NCI-H1048 (cell line): ENCODE data around the gene PLPP1.
"Not testable (repeated sequence)": the region's sequence is repeated elsewhere in the genome, so short reads cannot be mapped to it uniquely, and the experiment has no call there.

ENCODE experiments used
- DNase-seq: peaks from one replicate; lab custom pipeline; 2025; lab: John Stamatoyannopoulos, UW

The PLPP1 gene

DNA sequence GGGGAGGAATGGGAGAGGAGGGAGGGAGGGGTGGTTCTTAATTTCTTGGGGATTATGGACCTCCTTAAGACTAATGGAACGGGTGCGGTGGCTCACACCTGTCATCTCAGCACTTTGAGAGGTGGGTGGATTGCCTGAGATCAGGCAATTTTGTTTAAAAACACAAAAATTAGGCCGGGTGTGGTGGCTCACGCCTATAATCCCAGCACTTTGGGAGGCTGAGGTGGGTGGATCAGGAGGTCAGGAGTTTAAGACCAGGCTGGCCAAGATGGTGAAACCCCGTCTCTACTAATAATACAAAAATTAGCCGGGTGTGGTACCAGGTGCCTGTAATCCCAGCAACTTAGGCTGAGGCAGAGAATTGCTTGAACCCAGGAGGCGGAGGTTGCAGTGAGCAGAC lies 30.8 kb downstream of the PLPP1 start:
- DNase-seq, result not testable (repeated sequence)

DNA sequence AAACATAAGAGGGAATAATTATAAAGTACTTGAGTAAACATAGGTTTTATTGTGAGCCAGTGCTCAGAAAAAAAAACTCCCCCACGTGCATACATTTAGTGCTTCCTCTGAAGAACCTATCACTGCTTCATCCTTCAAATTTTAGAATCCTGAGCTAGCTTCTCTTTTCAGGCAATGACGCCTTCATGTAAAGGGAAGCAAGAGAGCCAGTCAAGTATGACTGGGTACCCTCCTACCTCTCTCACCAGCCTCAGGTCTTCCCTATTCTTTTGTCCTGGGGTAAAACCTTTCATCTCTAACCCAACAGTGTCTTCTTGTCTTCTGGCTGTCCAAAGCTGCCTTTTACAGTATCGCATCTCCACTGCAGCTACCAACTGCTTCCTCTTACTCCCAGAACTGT lies 32.0 kb downstream of the PLPP1 start:
- no peak for DNase-seq

DNA sequence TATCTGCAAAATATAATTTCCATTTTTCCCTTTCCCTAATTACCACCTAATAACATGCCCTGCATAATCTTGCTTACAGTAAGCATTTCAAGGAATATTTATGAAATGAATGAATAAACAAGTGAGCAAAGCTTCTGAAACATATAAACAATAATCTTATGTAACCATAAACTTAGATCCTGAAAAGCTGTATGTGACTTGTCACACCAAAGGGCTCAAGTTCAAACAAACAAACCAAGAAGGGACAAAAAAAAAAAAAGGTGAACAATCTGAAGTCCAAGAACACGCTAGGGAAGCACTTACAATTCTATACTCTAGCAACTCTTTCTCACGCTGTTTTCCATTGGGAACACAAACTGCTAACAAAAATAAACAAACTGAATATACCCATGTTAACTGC lies 36.3 kb downstream of the PLPP1 start:
- no peak for DNase-seq

DNA sequence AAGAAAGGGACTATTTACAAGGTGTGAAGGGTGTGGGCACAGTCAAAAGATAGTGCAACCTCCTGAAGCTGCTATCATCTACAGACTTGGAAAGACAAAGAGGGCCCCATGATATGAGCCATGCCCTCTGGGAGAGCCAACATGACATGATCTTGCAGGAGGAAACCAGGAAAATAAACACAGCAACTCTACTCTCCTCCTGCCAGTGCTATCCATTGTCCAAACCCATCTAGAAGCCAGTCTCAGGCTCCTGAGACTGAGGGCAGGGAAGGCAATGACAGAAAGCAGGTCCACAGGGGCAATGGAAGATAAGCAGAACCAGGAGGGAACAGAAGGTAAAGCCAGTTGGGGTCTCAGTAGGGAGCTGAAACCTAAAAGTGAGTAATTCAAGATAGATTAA lies 37.1 kb downstream of the PLPP1 start:
- DNase-seq, result no peak

DNA sequence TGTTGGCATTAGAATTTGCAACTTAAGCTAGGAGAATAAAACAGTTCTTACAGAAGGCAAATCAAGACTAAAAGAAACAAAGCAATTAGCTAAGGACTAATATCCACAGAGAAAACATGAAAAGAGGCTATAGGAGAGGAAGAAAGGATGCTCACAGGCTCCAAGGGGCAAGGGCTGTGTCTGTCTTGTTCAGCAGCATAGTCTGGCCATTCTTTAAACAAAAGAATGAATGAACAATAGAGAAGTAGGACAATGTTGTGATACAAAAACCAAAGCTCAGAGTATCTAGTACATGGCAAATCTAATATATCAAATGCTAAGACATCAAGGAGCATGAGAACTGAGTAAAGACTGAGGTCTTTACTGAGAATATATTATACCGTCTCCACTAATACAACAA lies 39.5 kb downstream of the PLPP1 start:
- DNase-seq, result no peak

DNA sequence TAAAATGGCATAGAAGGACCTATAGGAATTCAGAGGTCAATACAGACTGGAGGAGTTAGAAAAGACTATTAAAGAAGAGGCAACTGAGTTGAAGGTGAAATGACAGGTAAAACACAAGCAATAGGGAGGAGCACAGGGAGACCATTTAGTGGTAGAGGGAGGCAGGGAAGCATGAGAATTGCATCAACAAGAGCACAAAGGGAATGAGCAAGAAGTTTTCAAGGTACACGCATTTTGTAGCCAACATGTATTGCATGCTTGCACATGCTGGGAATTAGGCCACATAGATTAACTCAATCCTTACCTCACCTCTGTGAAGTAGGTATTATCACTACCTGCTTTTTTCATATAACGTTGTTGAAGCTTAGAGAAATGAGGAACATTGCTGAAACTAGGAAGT lies 42.3 kb downstream of the PLPP1 start:
- no peak for DNase-seq

DNA sequence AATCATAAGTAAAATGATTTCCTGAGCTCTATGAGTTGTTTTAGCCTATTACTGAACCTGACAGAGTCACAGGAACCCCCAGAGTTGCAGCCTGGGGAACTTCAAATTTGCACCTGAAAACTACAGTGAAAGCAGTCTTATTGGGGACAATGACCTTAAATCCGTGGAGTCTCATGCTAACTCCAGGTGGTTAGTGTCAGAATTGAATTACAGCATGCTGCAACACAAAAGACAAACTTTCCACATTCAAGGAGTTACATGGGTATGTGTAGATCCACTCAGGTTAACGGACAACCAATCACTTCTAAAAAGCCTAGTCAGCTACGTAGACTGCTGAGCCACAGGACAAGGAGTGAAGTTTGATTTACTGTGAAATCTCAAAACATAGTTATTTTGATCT lies 49.7 kb downstream of the PLPP1 start:
- DNase-seq, result no peak

DNA sequence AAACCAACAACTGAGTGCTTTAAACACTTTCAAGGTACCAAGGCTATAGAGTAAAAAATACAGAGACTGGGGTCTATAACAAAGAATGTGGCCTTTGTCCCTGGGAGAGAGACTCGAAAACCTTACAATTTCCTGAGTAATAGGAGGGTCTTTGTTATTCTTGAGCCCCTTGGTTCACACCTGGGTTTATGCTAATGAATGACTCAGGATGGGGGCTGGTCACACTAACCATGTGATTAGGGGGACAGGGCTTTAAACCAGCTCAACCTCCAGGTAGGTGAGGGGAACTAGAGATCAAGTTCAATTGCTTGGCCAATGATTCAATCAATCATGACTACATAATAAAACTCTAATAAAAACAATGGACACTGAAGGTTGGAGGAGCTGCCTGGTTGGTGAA lies 50.2 kb downstream of the PLPP1 start:
- no peak for DNase-seq

DNA sequence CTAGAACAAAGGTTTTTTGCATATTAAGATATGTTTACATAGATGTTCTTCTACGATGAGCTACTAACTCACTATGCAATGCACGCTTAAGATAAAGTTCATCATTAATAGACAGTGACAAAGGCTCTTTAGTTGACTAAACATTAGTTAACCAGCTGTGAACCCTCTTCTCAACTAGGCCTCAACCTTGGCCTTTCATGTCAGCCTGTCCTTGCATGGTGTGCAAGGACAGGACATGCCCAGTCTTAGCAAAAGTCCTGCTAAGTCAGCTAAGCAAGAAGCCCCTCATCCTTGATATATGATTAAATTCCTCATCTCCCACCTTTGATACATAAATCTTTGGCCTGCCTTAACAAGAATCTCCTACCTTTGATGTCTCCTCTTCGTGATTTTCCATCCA lies 50.9 kb downstream of the PLPP1 start:
- no peak for DNase-seq

DNA sequence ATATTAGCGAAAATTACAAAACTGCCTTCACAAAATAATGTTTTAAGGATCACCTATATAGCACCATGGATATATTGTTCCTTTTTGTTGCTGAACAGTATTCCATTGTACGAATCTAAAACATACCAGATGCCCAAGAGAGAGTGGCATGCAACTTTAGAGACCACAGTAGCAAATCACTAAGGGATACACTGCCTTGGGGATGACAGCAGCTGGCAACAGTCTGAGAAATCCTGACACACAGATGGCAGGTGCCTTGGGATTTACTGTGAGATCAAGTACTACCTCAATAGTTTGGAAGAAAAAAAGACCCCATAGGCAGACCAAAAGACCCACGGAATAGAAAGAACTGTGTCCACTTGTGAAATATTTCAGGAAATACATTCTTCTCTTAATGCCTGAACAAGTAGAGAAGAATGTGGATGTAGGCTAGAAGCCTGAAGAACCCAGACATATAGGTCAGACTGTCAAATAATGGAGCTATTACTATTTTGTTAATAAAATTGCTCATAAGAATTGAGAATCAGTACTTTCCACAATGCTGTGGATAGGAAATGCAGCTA lies 53.4 kb downstream of the PLPP1 start:
- no peak for DNase-seq

DNA sequence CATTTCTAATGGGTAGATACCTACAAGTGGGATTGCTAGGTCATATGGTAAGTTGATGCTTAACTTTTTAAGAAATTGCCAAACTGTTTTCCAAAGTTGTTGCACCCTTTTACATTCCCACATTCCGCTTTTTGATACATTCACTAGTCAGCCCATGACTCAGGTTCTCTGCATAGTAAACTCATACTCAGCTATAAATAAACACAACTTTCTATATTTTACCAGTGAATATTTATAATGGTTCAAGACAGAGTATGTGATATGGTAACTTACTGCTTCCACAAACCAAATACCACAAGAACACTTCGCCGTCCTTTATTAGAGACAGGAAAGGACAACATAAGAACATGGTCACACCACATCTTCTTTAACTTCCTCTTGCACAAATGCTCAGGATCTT lies 54.0 kb downstream of the PLPP1 start:
- no peak for DNase-seq

DNA sequence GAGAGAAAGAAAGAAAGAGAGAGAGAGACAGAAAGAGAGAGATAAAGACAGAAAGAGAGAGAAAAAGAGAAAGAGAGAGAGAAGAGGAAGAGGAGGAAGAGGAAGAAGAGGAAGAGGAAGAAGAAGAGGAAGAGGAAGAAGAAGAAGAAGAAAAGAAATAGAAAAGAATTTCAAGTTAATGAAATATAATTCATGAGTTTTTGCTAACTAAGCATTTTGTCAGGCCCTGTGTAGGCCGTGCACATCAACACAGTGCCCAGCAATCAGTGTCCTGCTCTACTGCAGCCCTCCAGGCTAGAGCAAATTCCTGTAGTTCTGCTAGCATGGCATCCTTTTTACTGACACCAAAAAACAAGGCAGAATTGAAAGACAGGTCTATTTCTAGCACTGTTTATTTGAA lies 62.1 kb downstream of the PLPP1 start:
- DNase-seq, result no peak

DNA sequence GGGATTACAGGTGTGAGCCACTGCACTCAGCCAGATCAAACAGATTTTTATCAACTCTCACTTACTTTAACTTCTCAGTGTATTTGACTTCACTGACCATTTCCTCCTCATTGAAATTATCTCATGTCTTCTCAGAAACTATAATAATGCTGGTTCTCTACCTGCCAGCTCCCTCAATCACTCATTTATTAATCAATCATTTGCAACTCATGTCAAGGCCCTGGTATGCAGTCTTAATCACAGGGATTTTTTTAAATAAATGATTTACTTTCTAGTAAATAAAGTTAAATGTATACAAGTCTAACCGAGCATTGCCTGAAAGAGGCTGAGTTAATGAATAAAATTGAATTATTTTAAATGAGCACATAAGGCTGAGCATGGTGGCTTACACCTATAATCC lies 63.3 kb downstream of the PLPP1 start:
- DNase-seq, result no peak

DNA sequence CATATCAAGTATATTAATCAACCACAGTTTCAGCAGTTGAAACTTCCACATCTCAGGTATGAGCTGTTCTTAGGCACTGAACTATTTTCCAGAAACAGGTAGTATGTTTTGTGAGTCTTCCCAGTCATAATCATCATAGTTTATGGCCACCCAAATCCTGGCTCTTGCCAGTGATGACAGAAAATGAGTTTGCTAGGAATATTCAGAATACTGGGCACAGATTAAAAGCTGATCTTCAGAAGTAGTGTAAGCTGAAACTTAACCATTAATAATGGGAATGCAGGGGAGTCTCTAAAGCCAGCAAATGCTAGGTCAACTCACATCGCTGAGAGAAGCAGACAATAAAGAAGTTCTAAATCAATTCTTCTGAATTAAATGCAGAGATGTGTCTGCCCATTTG lies 64.5 kb downstream of the PLPP1 start:
- DNase-seq, result no peak

DNA sequence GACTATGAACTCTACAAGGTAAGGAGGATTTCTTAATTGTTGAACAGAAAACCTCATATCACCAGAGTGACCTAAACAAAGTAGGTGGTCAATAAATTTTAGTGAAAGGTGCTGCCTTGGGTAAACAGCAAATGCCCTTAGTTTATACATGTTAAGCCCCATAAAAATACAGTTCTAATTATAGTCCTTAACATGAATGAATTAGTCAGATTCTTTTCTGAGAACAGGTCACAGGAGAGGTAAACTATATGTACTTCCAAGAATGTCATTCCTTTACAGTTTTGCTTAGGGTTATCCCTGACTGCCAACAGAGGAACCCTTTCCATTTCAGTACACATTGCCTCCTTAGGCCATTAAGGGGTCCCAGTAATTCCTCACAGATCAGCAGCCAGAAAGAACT lies 64.9 kb downstream of the PLPP1 start:
- DNase-seq, result no peak

DNA sequence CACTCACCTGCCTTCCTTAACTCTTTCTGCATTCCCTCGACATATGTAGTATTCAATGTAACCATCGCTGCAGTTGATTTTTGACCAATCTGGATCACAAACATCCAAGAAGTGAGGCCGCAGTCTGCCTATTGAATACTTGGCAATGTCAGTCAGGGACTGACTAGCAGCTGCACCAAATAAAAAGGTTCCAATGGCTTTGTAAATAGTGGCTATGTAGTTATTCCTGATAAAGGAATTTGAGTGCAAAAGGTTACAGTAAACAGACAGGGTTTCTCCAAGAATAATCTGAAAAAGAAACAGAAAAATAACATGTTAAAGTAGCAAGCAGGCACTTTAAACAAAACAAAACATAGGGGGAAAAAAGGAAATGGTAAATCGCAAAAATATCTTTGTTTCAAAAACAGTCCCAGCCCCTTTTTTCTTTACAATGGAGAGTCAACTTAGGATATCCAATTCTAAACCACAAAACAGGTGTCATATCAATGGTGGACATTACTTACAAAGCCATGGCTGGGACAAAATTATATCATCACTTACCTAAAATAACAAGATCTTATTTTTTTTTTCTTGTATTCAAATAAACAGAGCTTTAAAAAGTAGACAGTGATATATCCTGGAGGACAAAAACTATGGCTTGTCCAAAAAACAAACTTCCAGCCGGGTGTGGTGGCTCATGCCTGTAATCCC lies 66.8 kb downstream of the PLPP1 start:
- DNase-seq, result no peak

DNA sequence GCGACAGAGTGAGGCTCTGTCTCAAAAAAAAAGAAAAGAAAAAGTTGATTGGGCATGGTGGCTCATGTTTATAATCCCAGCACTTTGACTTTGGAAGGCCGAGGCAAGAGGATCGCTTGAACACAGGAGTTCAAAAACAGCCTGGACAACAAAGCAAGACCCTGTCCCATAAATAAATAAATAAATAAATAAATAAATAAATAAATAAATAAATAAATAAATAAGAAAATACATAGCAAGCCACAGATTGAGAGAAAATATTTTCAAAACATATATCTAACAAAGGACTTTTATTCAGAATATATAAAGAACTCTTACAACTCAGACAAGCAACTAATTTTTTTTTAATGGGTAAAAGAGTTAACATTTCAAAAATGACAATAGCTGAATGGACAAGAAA lies 71.2 kb downstream of the PLPP1 start:
- no peak for DNase-seq

DNA sequence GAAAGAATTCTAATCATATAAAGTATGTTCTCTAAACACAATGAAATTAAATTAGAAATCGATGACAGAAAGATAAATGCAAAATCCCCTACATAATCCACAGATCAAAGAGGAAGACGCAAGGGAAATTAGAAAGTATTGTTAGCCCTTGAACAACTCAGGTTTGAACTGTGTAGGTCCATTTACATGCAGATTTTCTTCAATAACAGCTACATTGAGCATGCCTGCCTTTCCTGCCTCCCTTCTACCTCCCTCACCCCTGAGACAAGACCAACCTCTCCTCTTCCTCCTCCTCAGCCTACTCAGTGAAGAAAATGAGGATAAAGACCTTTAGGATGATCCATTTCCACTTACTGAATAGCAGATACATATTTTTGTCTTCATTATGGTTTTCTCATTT lies 75.2 kb downstream of the PLPP1 start:
- no peak for DNase-seq

DNA sequence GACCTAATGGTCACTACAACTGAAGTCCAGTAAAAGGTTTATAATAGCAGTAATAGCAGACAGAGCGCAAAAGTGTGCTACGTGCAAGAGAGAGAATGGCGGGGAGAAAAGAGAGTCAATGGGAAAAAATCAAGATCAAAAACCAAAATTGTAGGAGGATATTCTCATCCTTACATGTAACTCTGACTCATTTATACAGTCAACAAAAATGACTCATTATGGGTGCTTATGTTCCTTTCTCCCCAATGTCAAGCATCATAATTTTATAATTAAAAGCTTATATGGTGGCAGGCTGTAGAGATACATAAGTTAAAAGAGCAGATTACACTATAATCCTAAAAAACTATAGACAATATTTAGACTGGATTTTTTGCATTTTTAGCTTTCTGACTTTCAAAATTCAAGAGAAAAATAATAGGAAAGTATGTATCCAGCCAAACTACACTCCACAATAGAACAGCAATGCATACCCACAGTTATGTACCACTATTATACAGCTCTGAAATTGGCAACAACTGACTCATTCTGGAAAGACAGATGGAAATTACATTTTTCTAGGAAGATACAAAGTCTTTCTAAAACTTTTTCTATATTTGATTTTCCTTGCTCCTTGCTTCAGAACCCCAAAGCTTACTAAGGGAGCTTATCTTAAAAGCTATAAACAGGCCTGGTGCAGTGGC lies 78.4 kb downstream of the PLPP1 start:
- no peak for DNase-seq

DNA sequence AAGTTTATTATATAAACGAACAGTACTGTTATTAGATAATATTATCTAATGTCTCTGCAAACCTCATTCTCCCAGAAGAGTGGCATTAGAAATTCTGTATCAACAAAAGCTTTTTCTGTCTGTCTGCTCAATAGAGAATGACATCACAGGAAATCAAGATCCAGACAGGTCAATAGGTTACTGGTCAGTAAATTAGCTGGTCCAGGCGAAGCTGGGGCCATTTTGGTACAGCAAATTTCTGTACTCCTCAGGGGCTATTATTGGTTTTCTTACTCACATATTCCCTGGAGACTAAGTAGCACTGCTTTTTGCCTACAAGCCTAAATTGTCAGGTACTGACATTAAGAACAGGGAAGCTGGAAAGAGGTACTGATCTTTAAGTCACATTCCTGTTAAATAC lies 80.5 kb downstream of the PLPP1 start:
- DNase-seq, result no peak

DNA sequence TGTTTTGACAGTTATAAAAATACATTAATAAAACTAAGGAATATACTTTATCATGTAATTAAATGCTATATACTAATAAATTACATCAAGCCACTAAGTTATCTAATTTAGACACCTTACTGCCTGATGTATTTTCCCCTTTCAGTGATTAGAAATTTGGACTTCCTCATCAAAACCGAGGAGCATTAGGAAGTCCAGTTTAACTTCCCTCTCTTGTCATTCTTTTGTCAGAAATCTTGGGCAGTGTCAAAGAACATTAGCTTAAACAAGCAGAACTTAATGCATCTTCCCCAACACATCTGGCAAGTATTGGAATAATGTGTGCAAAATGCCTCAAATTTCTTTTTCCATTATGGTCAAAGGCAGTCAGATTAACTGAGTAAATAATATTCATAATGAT lies 81.6 kb downstream of the PLPP1 start:
- no peak for DNase-seq

DNA sequence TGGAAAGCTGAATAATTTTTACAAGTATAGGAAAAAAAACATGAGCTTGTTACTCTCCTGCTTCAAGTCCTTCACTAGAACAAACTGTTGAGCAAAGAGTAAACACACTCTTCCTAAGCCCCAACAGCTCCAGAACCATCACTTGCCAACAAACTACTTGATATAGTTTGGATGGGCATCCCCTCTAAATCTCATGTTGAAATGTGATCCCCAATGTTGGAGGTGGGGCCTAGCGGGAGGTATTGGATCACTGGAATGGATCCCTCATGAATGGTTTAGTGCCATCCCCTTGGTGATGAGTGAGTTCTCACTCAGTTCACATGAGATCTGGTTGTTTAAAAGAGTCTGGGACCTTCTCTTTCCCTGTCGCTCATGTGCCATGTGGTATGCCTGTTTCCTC lies 82.8 kb downstream of the PLPP1 start:
- no peak for DNase-seq

DNA sequence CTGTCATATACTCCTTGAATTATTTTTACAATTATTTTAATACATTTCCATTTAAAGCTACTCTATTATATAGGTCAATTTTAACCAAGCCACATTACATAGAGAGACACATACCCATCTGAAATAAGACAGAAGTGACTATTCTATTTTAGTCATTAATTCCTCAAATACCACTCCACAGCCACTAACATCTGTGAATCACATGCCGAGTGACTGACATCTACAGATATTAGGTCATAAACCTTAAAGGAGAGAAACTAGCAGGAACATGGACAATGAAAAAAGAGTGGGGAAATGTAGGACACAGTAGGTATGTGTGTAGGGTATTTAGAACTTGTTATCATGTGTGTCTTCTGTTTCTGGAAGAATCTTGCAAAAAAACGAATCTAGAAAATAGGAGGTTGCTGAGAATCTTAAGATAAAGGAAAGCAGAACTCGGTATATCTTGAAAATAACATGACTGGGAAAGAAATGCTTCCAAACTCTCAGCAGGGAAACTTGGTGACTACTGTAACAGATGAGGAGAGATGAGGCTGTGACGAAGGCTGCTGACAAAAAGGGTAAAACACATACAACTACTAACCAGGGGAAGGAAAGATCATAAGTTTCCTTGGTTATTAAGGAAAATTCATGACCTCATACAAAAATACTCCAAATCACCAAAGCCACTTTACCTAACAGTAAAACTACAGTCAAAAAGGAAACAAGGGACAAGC lies 84.6 kb downstream of the PLPP1 start:
- DNase-seq, result no peak
